ENCODE measurements around the gene FAF1. TPM values are rescaled to one million over a fixed set of nuclear protein-coding genes. Genes with fewer than 3 reads are reported as not detected.

Gene FAF1
- total RNA-seq, 1 experiment from 2014 or later: 73.2 TPM

DNA sequence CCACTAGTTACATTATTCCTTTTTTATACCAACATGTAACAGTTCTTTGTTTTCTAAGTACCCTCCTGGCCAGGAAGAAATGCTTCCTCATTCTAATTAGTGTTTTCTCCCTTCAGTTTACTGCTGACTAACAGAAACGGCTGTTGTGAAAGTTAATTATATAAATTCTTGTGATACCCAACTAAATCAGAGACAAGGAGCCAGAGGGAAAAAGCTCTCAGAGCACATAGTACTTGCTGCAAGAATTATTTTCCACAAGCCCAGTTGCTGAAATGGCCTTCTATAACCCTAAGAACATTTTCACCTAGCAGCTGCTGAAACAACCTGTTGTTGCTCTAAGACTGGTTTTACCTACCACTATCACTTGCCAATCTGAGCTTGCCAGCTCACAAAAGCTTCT, 82.4 kb downstream of the FAF1 start (continued):
- TF ChIP-seq, protein P1, sequence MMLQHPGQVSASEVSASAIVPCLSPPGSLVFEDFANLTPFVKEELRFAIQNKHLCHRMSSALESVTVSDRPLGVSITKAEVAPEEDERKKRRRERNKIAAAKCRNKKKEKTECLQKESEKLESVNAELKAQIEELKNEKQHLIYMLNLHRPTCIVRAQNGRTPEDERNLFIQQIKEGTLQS (IDR thresholded peaks at IDR 0.05): no peak
- no peak for TF ChIP-seq FOSL1 (IDR thresholded peaks at IDR 0.05; ENCODE audit: low read depth)

DNA sequence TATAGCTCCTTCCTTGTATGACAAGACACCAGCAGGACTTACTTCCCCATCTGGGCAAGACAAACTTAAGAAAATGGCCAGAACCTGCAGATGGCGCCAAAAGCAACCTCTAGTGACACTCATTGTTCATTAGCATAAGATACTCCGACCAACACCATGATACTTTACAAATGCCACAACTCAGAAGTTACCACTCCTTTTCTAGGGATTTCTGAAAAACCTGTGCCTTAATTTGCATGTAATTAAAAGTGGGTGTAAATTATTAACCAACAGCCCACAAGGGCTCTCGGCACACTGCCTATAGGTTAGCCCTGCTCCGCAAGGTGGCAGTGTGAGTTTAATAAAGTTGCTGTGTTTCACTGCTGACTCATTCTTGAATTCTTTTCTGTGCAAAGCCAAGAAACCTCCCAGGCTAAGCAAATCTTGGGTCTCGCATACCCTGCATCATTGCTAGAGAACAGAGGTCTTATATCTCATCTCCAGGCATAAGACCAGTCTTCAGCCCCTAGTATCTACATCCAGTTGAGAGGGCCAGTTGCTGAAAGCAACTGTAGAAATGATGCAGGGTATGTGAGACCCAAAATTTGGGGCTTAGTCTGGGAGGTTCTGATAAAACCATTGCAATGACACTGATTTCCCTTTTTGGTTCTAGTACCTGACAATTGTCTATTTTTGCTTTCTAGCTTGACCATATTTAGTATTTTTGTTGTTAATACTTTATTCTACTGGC, 86.4 kb downstream of the FAF1 start:
- H3K9me2 ChIP-seq (ENCODE audit: insufficient read depth): no peaks in the 10 kb centered on the region
- H3K79me2 ChIP-seq (ENCODE audit: insufficient read depth, low read length): peaks cover 75% of the 10 kb centered on the region
- peaks cover 3 to 13% of the 10 kb centered on the region in 2 experiments; a peak in 3 of 4 replicates for H3K4me1 ChIP-seq (ENCODE audit: control insufficient read depth in 1 of 2, insufficient read depth in 2 of 2, low read length in 2 of 2)
- no peaks in the 10 kb centered on the region for H3K36me3 ChIP-seq (ENCODE audit: control insufficient read depth in 1 of 2, insufficient read depth in 2 of 2, low read length in 2 of 2)
- no peaks in the 10 kb centered on the region for H3K27me3 ChIP-seq (ENCODE audit: insufficient read depth, low read length)
- ChIA-PET CTCF (interaction anchor here (0.6 to 1.7 kb wide), 19 partner anchors 8 to 661 kb away, joined by 3 to 18 read pairs (median 4); partner anchors contain the start of gene CDKN2C), RAD21 (ENCODE audit: low non-redundant PET in 1 of 2, low total read pairs in 2 of 2, uncharacterized antibody in 2 of 2, unreplicated experiment in 2 of 2) (interaction anchor here in 1 of 2 experiments (0.8 kb wide), 1 partner anchor 315 kb away, joined by 3 read pairs; no protein-coding TSS in a partner anchor), POLR2A (no interaction called here)
- ATAC-seq (peak; percentile 91), DNase-seq (ENCODE audit: low read depth, low spot score) (peak; percentile 68)
- peak overlapping the region; percentile 5; the same call in 1 of the 2 replicates for H3K27ac ChIP-seq (ENCODE audit: low read depth, low read length)
- intact Hi-C loops (cut with micrococcal nuclease): loop anchor here (1.0 to 10.0 kb wide), 3 partner anchors 172 to 401 kb away; no protein-coding TSS in a partner anchor
- H3K9ac ChIP-seq (ENCODE audit: low read length): 0 out of 2 replicates have a peak overlapping the region, but pooled peaks have one; percentile 9
- no peak overlapping the region for H2AFZ ChIP-seq (ENCODE audit: low read depth, low read length, poor library complexity, severe bottlenecking)
- H3K9me3 ChIP-seq (ENCODE audit: control insufficient read depth in 1 of 2, insufficient read depth in 1 of 2, low read depth in 1 of 2, low read length in 2 of 2): no peaks in the 10 kb centered on the region
- peak overlapping the region; percentile 47 for H3K4me2 ChIP-seq (ENCODE audit: low read length)
- H3K4me3 ChIP-seq (replicated peaks in 1 of 2; ENCODE audit: low read depth in 1 of 2, low read length in 2 of 2): no peak overlapping the region; a peak in 1 of 4 replicates
- BruUV-seq (replicated peaks): no TSS peak
- H4K20me1 ChIP-seq (ENCODE audit: insufficient read depth): peaks cover 9% of the 10 kb centered on the region; the same call in 1 of the 2 replicates
- TF ChIP-seq FOSL1 (IDR thresholded peaks at IDR 0.05; ENCODE audit: low read depth) (peak; percentile 56), SRF (IDR thresholded peaks at IDR 0.05; ENCODE audit: low read depth) (no peak), ELF1 (IDR thresholded peaks at IDR 0.05; ENCODE audit: borderline replicate concordance, low read depth) (no peak), EZH2phosphoT487 (IDR thresholded peaks at IDR 0.05; ENCODE audit: borderline replicate concordance) (no peak), POLR2A (IDR thresholded peaks at IDR 0.05; ENCODE audit: borderline replicate concordance, extremely low read depth, insufficient read depth, insufficient read length) (no peak), CEBPB (IDR thresholded peaks at IDR 0.05; ENCODE audit: low read depth) (no peak), SIN3A (IDR thresholded peaks at IDR 0.05; ENCODE audit: low read depth) (no peak), CBX3 (IDR thresholded peaks at IDR 0.05; ENCODE audit: low read depth) (no peak), RAD21 (IDR thresholded peaks at IDR 0.05; ENCODE audit: low read depth) (peak; percentile 82), ZNF274 (IDR thresholded peaks at IDR 0.05; ENCODE audit: low read depth, low read length) (no peak), EGR1 (IDR thresholded peaks at IDR 0.05; ENCODE audit: low read depth) (no peak), JUND (IDR thresholded peaks at IDR 0.05) (peak; percentile 28; the same call in 1 of the 2 replicates), ZFX (IDR thresholded peaks at IDR 0.05) (no peak)
- TF ChIP-seq, protein P2, sequence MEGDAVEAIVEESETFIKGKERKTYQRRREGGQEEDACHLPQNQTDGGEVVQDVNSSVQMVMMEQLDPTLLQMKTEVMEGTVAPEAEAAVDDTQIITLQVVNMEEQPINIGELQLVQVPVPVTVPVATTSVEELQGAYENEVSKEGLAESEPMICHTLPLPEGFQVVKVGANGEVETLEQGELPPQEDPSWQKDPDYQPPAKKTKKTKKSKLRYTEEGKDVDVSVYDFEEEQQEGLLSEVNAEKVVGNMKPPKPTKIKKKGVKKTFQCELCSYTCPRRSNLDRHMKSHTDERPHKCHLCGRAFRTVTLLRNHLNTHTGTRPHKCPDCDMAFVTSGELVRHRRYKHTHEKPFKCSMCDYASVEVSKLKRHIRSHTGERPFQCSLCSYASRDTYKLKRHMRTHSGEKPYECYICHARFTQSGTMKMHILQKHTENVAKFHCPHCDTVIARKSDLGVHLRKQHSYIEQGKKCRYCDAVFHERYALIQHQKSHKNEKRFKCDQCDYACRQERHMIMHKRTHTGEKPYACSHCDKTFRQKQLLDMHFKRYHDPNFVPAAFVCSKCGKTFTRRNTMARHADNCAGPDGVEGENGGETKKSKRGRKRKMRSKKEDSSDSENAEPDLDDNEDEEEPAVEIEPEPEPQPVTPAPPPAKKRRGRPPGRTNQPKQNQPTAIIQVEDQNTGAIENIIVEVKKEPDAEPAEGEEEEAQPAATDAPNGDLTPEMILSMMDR (IDR thresholded peaks at IDR 0.05 in 2 of 3, conservative IDR thresholded peaks at IDR 0.05 in 1 of 3; ENCODE audit: borderline replicate concordance in 1 of 3, insufficient read depth in 1 of 3, low read depth in 2 of 3, low read length in 2 of 3): peak; percentile 80 to 99 (median 99)
- TF ChIP-seq, protein P1 (IDR thresholded peaks at IDR 0.05): no peak
- TF ChIP-seq, protein P3, sequence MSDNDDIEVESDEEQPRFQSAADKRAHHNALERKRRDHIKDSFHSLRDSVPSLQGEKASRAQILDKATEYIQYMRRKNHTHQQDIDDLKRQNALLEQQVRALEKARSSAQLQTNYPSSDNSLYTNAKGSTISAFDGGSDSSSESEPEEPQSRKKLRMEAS (IDR thresholded peaks at IDR 0.05): no peak
- TF ChIP-seq, protein P4, sequence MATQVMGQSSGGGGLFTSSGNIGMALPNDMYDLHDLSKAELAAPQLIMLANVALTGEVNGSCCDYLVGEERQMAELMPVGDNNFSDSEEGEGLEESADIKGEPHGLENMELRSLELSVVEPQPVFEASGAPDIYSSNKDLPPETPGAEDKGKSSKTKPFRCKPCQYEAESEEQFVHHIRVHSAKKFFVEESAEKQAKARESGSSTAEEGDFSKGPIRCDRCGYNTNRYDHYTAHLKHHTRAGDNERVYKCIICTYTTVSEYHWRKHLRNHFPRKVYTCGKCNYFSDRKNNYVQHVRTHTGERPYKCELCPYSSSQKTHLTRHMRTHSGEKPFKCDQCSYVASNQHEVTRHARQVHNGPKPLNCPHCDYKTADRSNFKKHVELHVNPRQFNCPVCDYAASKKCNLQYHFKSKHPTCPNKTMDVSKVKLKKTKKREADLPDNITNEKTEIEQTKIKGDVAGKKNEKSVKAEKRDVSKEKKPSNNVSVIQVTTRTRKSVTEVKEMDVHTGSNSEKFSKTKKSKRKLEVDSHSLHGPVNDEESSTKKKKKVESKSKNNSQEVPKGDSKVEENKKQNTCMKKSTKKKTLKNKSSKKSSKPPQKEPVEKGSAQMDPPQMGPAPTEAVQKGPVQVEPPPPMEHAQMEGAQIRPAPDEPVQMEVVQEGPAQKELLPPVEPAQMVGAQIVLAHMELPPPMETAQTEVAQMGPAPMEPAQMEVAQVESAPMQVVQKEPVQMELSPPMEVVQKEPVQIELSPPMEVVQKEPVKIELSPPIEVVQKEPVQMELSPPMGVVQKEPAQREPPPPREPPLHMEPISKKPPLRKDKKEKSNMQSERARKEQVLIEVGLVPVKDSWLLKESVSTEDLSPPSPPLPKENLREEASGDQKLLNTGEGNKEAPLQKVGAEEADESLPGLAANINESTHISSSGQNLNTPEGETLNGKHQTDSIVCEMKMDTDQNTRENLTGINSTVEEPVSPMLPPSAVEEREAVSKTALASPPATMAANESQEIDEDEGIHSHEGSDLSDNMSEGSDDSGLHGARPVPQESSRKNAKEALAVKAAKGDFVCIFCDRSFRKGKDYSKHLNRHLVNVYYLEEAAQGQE (IDR thresholded peaks at IDR 0.05; ENCODE audit: low read depth): no peak
